DLD1 (cell line): ENCODE results near the gene GNG12.

Experiments used
- in situ Hi-C: cut with HindIII; loops from 2 replicates; pipeline ENCODE4 v1.10.0; 2017; ENCODE audit warnings: low sequenced_read_pairs

The GNG12 gene

GRCh38 chr1:67713057-67713846 is 120.0 kb downstream of the GNG12 start:
- in situ Hi-C loops = no loop called here

- in situ Hi-C loops = no loop called here
Observed at GRCh38 chr1:67711855-67712212, 121.4 kb downstream of the GNG12 start.

DNA sequence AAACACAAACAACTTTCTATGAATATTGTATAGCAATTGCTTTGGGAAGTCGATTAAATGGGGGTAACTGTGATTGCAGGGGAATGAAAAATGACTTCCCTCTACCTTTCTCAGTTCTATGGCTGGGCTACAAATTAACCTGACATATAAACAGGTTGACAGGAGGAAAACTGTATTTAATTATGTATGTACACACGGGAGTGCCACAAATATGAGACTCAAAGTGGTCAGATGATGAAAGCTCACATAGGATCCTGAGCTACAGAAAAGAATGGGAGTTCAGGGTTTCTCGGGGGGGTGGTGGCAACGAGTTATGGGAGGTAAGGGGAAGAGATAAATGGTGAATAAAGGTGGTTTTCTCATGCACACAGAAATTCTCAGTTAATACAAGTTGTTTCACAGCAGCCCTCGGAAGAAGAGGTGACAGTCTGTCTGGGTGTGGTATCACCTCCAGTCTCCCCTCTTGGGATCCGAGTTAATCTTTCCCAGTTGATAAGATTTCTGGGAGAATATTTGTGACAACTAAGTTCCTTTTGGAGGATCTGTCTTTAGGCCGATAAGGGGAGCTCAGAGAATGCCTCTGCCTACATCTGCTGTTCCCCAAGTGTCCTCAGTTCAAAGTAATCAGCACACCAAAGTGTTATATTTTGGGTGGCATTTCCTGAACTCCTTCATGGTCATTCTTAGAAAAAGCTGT is 122.0 kb downstream of the GNG12 start:
- in situ Hi-C loops = no loop called here

GRCh38 chr1:67710417-67710816 is 122.8 kb downstream of the GNG12 start:
- in situ Hi-C loops = no loop called here

GRCh38 chr1:67708606-67709005 is 124.7 kb downstream of the GNG12 start:
- in situ Hi-C loops = no loop called here

- in situ Hi-C loops = no loop called here
Observed at GRCh38 chr1:67705735-67706453, 127.4 kb downstream of the GNG12 start.

DNA sequence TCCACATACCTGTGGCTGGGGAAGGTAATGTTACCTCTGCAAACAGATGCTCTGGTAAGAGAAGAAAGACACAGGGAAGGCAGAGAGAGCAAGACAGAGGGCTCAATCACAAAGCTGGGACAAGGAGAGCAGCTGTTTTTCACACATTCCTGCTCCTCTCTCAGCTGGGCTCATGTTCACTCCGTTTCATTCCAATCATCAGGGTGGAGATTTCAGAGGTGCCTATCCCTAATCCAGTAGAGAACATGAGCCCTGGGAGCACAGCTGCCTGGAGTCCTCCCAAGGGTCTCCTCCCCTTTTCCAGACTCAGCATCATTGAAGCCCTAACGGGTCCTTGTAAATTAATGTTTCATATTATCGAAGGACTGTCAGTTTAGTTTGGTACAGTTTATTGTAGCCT is 128.9 kb downstream of the GNG12 start:
- in situ Hi-C loops = no loop called here

DNA sequence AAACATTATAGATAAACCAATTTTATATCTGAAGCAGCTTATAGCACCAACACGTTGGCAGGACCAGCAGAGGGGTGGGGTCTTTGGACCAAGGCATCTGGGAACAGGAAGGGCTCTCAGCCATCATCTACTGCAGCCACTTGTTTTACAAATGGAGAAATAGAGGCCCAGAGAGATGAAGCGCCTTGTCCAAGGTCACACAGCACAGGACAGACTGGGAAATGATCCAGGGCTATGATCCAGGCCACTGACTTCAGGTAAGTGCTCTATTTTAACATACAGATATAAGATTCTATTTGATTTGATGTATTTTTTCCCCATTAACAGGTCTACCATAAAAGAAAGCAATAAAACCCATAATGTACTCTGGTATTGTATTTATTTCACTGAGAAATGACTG is 131.4 kb downstream of the GNG12 start:
- in situ Hi-C loops = no loop called here

GRCh38 chr1:67700692-67701410 is 132.4 kb downstream of the GNG12 start:
- in situ Hi-C loops = no loop called here

DNA sequence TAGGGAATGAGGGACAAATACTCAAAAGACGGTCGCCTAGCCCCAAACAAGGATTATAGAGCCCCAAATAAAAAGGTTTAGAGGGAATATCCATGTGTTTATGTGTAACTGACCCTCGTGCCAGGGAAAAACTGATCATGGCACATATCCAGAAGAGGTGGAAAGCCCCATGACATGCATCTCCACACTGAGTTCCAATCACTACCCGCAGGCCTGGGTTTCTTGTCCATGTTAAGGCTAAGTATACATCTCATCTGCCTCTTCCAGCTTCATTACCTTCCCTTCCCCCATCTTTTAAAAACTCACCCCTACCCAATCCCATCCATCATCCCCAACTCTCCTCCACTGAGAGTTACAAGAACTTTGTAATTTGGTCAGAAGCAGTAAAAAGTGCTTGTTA is 133.0 kb downstream of the GNG12 start:
- in situ Hi-C loops = no loop called here

DNA sequence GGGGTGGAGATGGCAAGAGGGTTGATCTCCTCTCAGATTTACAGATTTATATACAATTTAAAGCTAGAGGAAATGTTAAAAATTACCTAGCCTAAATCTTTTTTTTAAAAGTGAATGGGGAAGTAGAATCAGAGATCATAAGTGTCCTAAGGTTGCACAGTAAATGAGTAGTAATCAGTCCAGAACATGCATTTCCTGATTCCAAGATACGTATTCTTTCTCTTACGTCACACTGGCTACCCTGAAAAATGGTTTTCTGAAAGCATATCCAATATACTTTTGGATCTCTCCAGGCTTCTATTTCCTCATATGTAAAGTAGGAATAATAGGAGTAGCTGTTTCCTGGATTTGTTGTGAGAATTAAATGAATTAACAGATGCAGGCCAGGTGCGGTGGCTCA is 136.6 kb downstream of the GNG12 start:
- in situ Hi-C loops = no loop called here

GRCh38 chr1:67695963-67696362 is 137.3 kb downstream of the GNG12 start:
- in situ Hi-C loops = no loop called here

DNA sequence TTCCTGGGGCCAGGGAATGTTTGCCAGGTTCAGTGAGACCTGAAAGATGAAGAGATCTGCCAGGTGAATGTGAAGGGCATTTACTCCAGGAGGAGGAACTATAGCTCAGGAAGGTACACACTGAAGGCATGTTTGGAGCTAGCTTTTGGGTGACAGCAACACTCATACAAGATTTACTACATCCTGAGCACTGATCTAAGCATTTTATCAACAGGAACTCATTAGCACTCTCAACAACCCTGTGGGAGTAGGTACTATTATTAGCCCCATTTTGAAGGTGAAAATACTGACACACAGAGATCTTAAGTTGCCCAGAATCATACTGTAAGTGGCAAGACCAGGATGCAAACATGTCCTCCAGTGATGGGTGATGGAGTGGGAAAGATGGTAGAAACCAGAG is 141.6 kb downstream of the GNG12 start:
- in situ Hi-C loops = no loop called here

GRCh38 chr1:67690411-67690810 is 142.9 kb downstream of the GNG12 start:
- in situ Hi-C loops = no loop called here

GRCh38 chr1:67690018-67690363 is 143.3 kb downstream of the GNG12 start:
- in situ Hi-C loops = no loop called here

- in situ Hi-C loops = no loop called here
Observed at GRCh38 chr1:67689267-67690017, 143.8 kb downstream of the GNG12 start.

- in situ Hi-C loops = no loop called here
Observed at GRCh38 chr1:67688526-67689219, 144.6 kb downstream of the GNG12 start.

DNA sequence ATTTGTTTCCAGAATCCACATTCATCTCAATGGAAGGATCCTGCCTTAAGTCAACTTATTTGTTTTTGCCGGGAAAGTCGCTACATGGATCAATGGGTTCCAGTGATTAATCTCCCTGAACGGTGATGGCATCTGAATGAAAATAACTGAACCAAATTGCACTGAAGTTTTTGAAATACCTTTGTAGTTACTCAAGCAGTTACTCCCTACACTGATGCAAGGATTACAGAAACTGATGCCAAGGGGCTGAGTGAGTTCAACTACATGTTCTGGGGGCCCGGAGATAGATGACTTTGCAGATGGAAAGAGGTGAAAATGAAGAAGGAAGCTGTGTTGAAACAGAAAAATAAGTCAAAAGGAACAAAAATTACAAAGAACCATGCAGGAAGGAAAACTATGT is 145.6 kb downstream of the GNG12 start:
- in situ Hi-C loops = no loop called here

DNA sequence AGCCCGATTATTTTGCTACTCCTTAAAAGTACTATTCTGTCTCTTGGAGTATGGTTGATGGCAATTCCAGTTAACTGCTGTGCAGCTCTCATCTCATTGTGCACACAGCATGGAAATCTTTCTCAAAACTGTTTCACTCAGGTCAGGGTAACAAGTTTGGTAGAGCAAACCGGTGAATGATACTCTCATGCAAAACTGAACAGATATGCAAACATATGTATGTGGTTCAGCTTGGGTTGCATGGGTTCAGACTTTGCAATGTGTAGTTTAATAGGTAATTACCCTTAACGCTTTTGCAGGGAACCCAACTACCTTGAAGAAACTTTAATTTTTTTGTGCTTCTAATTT is 146.1 kb downstream of the GNG12 start:
- in situ Hi-C loops = no loop called here
